B cell (primary cell): Measurements from ENCODE around the gene PIK3AP1. TPM values are rescaled to one million over a fixed set of nuclear protein-coding genes. Genes with fewer than 3 reads are reported as not detected.

Source experiments
- ATAC-seq: fragments of 200-7000 bp; cut with Tn5 transposase; one replicate; pipeline ENCODE4 v1.10.0; 2021; ENCODE audit warnings: low read depth, mild to moderate bottlenecking, moderate number of reproducible peaks, moderate library complexity
- CTCF ChIA-PET: fragments of 350-600 bp; sonication (Branson Sonifier 250); formaldehyde crosslinking; loops from one replicate; lab custom pipeline; 2021; ENCODE audit warnings: antibody characterized with exemption, inconsistent platforms; lab: Charles Lee
- POLR2A ChIA-PET: fragments of 350-600 bp; sonication (Branson Sonifier 250); formaldehyde crosslinking; loops from one replicate; lab custom pipeline; 2021; ENCODE audit warnings: antibody characterized with exemption; lab: Charles Lee
- DNase-seq: peaks from one replicate; pipeline ENCODE4 v3.0.0; 2013
- H2AFZ ChIP-seq: 2 replicates; pipeline ENCODE4 v1.6.1; 2012; ENCODE audit warnings: mild to moderate bottlenecking, low read depth, low read length; ENCODE audit not compliant: insufficient read depth, poor library complexity, severe bottlenecking
- H3K27ac ChIP-seq, 2 donors: 1 replicate in 1 of 2; 2 replicates in 1 of 2; pipeline ENCODE4 v1.5.1; 2012 to 2013; ENCODE audit warnings: low read length in 2 of 2, mild to moderate bottlenecking in 2 of 2, moderate library complexity in 1 of 2
- H3K27me3 ChIP-seq, 4 experiments: fragments of 200-600 bp in 1 of 4; sonication (generic) in 1 of 4; replicated peaks in 1 of 4; 1 replicate in 2 of 4; 2 replicates in 2 of 4; pipeline versions ENCODE4 v1.6.1 to v1.7.0; 2013 to 2016; ENCODE audit warnings: low read length in 3 of 4, mild to moderate bottlenecking in 2 of 4, mixed read lengths in 1 of 4, moderate library complexity in 1 of 4; ENCODE audit not compliant: insufficient read depth in 4 of 4, control insufficient read depth in 3 of 4; ENCODE audit errors: control extremely low read depth in 1 of 4
- H3K36me3 ChIP-seq, 2 experiments: replicated peaks in 1 of 2; 1 replicate in 1 of 2; 2 replicates in 1 of 2; pipeline versions ENCODE4 v1.6.1 to v1.7.1; 2013; ENCODE audit warnings: low read length in 1 of 2; ENCODE audit not compliant: insufficient read depth in 2 of 2, control insufficient read depth in 1 of 2; ENCODE audit errors: control extremely low read depth in 1 of 2, extremely low read depth in 1 of 2
- H3K4me1 ChIP-seq, 2 donors: fragments of 200-600 bp in 1 of 2; sonication (generic) in 1 of 2; 1 replicate in 1 of 2; 2 replicates in 1 of 2; pipeline versions ENCODE4 v1.5.1 to v1.6.1; 2013 to 2017; ENCODE audit warnings: low read length in 2 of 2; ENCODE audit not compliant: control insufficient read depth in 2 of 2, insufficient read depth in 2 of 2
- H3K4me2 ChIP-seq: replicated peaks from 2 replicates; pipeline ENCODE3; 2012; ENCODE audit warnings: mild to moderate bottlenecking, low read depth, low read length; ENCODE audit not compliant: poor library complexity, severe bottlenecking
- H3K4me3 ChIP-seq, 5 experiments: fragments of 200-600 bp in 1 of 5; sonication (generic) in 1 of 5; 1 replicate in 3 of 5; 2 replicates in 2 of 5; pipeline versions ENCODE4 v1.5.1 to v1.7.0; 2011 to 2016; ENCODE audit warnings: low read length in 4 of 5, mild to moderate bottlenecking in 4 of 5, low read depth in 2 of 5, control low read depth in 1 of 5, moderate library complexity in 1 of 5; ENCODE audit not compliant: insufficient read depth in 1 of 5; ENCODE audit errors: control extremely low read depth in 1 of 5, extremely low read depth in 1 of 5
- H3K79me2 ChIP-seq: fragments of 200-600 bp; sonication (generic); one replicate; pipeline ENCODE4 v1.6.0; 2016; ENCODE audit warnings: low read length; ENCODE audit not compliant: control insufficient read depth, insufficient read depth
- H3K9ac ChIP-seq: fragments of 200-600 bp; sonication (generic); 2 replicates; pipeline ENCODE4 v1.6.1; 2017; ENCODE audit warnings: mild to moderate bottlenecking, low read length, moderate library complexity
- H3K9me3 ChIP-seq, 3 donors: one replicate each; pipeline versions ENCODE4 v1.6.1 to v1.7.1; 2013; ENCODE audit warnings: low read length in 2 of 3; ENCODE audit not compliant: control insufficient read depth in 2 of 3, insufficient read depth in 1 of 3; ENCODE audit errors: control extremely low read depth in 1 of 3
- H4K20me1 ChIP-seq: 2 replicates; pipeline ENCODE4 v1.6.0; 2012; ENCODE audit warnings: mild to moderate bottlenecking, low read length; ENCODE audit not compliant: insufficient read depth, control insufficient read depth, poor library complexity, severe bottlenecking
- H3K27ac Mint-ChIP-seq: one replicate; pipeline ENCODE4 v1.8.0; 2021; ENCODE audit warnings: mixed read lengths
- H3K27me3 Mint-ChIP-seq: one replicate; pipeline ENCODE4 v1.8.0; 2021; ENCODE audit warnings: mixed read lengths
- H3K4me1 Mint-ChIP-seq: one replicate; pipeline ENCODE4 v1.8.0; 2021; ENCODE audit warnings: mixed read lengths
- H3K4me3 Mint-ChIP-seq: one replicate; pipeline ENCODE4 v1.8.0; 2021; ENCODE audit warnings: mixed read lengths
- H3K9me3 Mint-ChIP-seq: one replicate; pipeline ENCODE4 v1.8.0; 2022; ENCODE audit warnings: mixed read lengths; ENCODE audit not compliant: insufficient read depth
- CTCF ChIP-seq: fragments of 200-600 bp; IDR thresholded peaks from one replicate; pipeline ENCODE4 v1.8.0; 2022; ENCODE audit warnings: antibody characterized with exemption, mild to moderate bottlenecking
- EZH2 ChIP-seq: IDR thresholded peaks from 2 replicates; pipeline ENCODE4 v1.6.1; 2012; ENCODE audit warnings: borderline replicate concordance, low read depth, mild to moderate bottlenecking, moderate library complexity, low read length; ENCODE audit not compliant: insufficient read depth, poor library complexity, severe bottlenecking
- WGBS: methylation state at CpG from one replicate; pipeline ENCODE4 v1.1.5; 2013; ENCODE audit warnings: missing lambda C conversion rate; ENCODE audit not compliant: insufficient coverage; 5-methylcytosine and 5-hydroxymethylcytosine counted together
- intact Hi-C: fragments of 100-400 bp; cut with micrococcal nuclease; formaldehyde crosslinking; loops from one replicate; pipeline ENCODE4 v1.10.0; 2022
- polyA plus RNA-seq: library from polyadenylated mRNA; depleted of rRNA; stranded (reverse); fragments of >200 nt; gene quantifications from 2 replicates; pipeline ENCODE4 v1.2.3, GENCODE V29; 2012
- total RNA-seq, 2 donors: library from RNA; stranded (reverse); fragments of 120-200 nt in 1 of 2; gene quantifications; 1 replicate in 1 of 2; 2 replicates in 1 of 2; pipeline versions ENCODE4 v1.2.3 to v1.2.4, GENCODE V29; 2013 to 2022

The PIK3AP1 gene
- total and polyA plus RNA-seq, 2 donors (not counting 1 experiment from before 2014, with no cell fraction given) = 125 to 130 TPM

- TF ChIP-seq EZH2 (no peak), CTCF (no peak)
- Histone ChIP-seq H3K4me2 (peak overlapping the region; percentile 41), H2AFZ (no peak overlapping the region), H3K4me1 (peaks cover 60 to 61% of the 10 kb centered on the region in 2 donors), H3K4me3 (no peak overlapping the region), H3K9me3 (no peaks in the 10 kb centered on the region), H3K36me3 (peaks cover 8 to 22% of the 10 kb centered on the region in 2 experiments), H4K20me1 (peaks cover 60% of the 10 kb centered on the region), H3K27me3 (no peaks in the 10 kb centered on the region), H3K9ac (no peak overlapping the region), H3K27ac (peak overlapping the region in 1 of 2 donors; percentile 61), H3K79me2 (peaks cover 96% of the 10 kb centered on the region)
- ChIA-PET CTCF (interaction anchor here (1.0 to 2.2 kb wide), 5 partner anchors 8 to 92 kb away, joined by 3 to 8 read pairs (median 3); no protein-coding TSS in a partner anchor), POLR2A (no interaction called here)
- ATAC-seq (no peak), DNase-seq (no peak)
- peak overlapping the region; percentile 59 for H3K27ac Mint-ChIP-seq
- no peaks in the 10 kb centered on the region for H3K27me3 Mint-ChIP-seq
- intact Hi-C loops = no loop called here
- H3K9me3 Mint-ChIP-seq = no peaks in the 10 kb centered on the region
- peaks cover 70% of the 10 kb centered on the region for H3K4me1 Mint-ChIP-seq
- no peak overlapping the region for H3K4me3 Mint-ChIP-seq
Measured at GRCh38 chr10:96663797-96664196, 56.5 kb downstream of the PIK3AP1 start.

- WGBS = 94% methylated on average over 2 of the region's 2 CpGs
Measured at GRCh38 chr10:96661632-96662031, 58.7 kb downstream of the PIK3AP1 start.

More at GRCh38 chr10:96661632-96662031, 58.7 kb downstream of the PIK3AP1 start:
- H3K27ac Mint-ChIP-seq = peak overlapping the region; percentile 50
- Histone ChIP-seq H3K79me2 (peaks cover 96% of the 10 kb centered on the region), H3K27ac (peak overlapping the region in 1 of 2 donors; percentile 33), H3K9ac (no peak overlapping the region), H3K4me1 (peaks cover 58 to 65% of the 10 kb centered on the region in 2 donors), H3K4me3 (no peak overlapping the region), H4K20me1 (peaks cover 72% of the 10 kb centered on the region), H3K4me2 (no peak overlapping the region), H3K27me3 (no peaks in the 10 kb centered on the region), H3K9me3 (no peaks in the 10 kb centered on the region), H3K36me3 (peaks cover 10 to 30% of the 10 kb centered on the region in 2 experiments), H2AFZ (no peak overlapping the region)
- no peaks in the 10 kb centered on the region for H3K9me3 Mint-ChIP-seq
- TF ChIP-seq CTCF = no peak
- no peak for TF ChIP-seq EZH2
- ChIA-PET CTCF (interaction anchor here (1.3 kb wide), 1 partner anchor 9 kb away, joined by 3 read pairs; no protein-coding TSS in a partner anchor), POLR2A (no interaction called here)
- DNase-seq (no peak), ATAC-seq (no peak)
- no peaks in the 10 kb centered on the region for H3K27me3 Mint-ChIP-seq
- intact Hi-C loops = no loop called here
- no peak overlapping the region for H3K4me3 Mint-ChIP-seq
- H3K4me1 Mint-ChIP-seq = peaks cover 73% of the 10 kb centered on the region
